Forelimb muscle (tissue), 1 donor: Measurements from ENCODE around the gene PTEN. TPM values are rescaled to one million over a fixed set of nuclear protein-coding genes. Genes with fewer than 3 reads are reported as not detected.
"Not testable (repeated sequence)": the region's sequence is repeated elsewhere in the genome, so short reads cannot be mapped to it uniquely, and the experiment has no call there.

ENCODE experiments used
- DNase-seq: peaks from one replicate; pipeline ENCODE4 v3.0.0-alpha.2; 2013; ENCODE audit warnings: low read depth
- polyA plus RNA-seq: library from polyadenylated mRNA; unstranded; fragments of 120-200 nt; gene quantifications from one replicate; pipeline ENCODE4 v1.2.1, GENCODE V29; 2013; ENCODE audit not compliant: insufficient read length

The PTEN gene
- polyA plus RNA-seq, 1 donor: 39.0 TPM

- DNase-seq: no peak
Observed at GRCh38 chr10:87845624-87845998, 17.8 kb upstream of the PTEN start.

GRCh38 chr10:87846023-87846422 lies 17.4 kb upstream of the PTEN start:
- no peak for DNase-seq

- DNase-seq: not testable (repeated sequence)
Observed at GRCh38 chr10:87846711-87847110, 16.7 kb upstream of the PTEN start.

- no peak for DNase-seq
Observed at GRCh38 chr10:87847550-87847949, 15.9 kb upstream of the PTEN start.

DNA sequence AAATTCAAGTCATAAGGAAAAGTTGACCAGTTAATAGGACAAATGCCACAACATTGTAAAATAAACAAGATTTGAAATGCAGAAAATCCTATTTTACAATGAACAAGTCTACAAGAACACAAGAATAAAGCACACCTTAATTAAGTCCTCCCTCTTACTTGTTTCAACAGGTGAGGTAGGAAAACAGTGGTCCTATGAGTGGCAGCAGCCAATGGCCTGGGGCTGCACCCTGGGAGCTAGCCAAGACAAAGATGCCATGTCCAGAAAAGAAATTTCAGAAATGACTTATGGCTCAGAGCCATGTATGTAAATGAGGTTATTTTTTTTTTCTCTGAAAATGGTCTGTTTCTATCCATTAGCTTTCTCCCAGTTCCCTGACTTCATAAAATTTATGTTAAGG lies 14.4 kb upstream of the PTEN start:
- no peak for DNase-seq

GRCh38 chr10:87850742-87851205 lies 12.7 kb upstream of the PTEN start:
- DNase-seq: no peak

DNA sequence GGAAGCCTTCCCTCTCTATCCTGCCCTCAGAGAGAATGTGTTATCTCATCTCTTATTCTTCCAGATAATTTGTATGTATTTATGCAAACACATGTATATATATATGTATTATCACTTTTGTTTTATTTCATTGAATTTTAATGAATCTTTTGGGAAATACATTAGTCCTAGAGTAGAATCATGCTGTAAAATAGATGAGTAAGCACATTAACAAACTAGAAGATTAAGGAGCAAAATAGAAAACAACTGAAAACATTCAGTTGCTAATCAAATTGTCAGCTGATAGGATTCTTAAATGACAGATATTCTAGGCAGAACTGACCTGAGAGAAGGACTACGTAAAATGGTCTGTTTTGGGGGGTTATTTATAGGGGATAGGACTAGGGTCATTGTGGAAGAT lies 11.3 kb upstream of the PTEN start:
- DNase-seq: no peak

- not testable (repeated sequence) for DNase-seq
Observed at GRCh38 chr10:87855247-87855646, 8.2 kb upstream of the PTEN start.

DNA sequence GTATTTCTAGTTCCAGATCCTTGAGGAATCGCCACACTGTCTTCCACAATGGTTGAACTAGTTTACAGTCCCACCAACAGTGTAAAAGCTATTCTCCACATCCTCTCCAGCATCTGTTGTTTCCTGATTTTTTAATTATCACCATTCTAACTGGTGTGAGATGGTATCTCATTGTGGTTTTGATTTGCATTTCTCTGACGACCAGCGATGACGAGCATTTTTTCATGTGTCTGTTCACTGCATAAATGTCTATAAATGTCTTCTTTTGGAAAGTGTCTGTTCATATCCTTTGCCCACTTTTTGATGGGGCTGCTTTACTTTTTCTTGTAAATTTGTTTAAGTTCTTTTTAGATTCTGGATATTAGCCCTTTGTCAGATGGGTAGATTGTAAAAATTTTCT lies 7.8 kb upstream of the PTEN start:
- DNase-seq: not testable (repeated sequence)

- no peak for DNase-seq
Observed at GRCh38 chr10:87860156-87860795, 3.1 kb upstream of the PTEN start.

DNA sequence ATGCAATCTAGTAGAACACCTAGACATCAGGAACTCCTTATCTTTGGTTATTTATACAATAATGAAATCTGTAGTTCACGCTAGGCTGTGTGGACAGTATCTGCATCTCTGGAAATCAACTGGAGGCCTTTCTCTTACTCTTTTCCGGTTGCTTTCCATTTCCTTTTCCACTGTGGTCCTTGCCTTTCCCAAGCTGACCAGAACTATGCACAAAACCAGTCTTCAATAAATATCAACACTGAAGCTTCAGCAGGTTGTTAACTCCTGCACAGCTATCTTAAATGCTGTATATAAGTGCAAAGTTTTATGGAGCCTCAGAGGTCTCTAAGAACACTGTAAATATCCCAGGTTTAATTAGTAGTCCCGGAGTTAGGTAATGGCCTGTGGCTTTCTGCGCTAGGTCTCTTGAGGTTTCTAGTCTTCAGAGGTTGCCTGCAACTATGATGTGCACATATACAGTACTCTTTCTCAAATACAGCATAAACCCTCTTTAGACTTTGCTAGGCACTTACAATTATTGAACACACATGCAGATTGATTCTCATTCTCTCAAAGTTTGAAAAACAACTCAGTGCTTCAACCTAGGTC lies 2.5 kb upstream of the PTEN start:
- DNase-seq: no peak

GRCh38 chr10:87861566-87861952 lies 1.9 kb upstream of the PTEN start:
- no peak for DNase-seq

DNA sequence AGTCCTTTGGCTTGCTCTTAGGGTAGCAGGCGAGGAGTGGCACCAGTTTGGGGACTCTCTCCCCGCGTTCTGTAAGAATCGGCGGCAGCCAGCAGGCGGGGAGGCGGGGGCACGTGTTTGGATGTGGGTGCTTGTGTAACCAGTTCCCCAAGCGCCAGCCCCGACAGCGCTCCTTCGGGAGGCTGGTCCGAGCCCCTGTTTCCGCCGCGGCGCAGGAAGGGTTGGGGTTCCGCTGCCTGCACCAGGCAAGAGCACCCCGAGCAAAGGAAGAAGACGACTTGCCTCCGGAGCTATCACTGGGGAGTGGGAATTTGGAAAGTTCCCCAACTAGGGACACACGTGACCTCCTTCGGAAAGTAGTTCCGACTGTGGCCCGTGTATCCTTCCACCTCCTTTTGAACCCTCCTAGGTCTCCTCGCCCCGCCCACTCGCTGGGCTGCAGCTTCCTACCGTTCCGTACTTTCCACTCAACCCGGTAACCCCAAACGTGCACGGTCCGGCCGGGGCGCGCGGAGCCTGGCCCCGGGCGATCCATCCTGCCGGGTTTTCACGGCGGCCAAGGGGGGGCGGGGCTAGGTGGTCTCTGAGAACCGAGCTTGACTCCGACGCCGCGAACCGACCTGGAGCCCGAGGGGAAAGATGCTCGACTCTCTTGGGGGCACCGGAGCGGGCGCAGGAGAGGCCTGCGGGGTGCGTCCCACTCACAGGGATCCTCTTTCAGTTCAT lies 1.3 kb upstream of the PTEN start:
- peak; percentile 94 for DNase-seq

DNA sequence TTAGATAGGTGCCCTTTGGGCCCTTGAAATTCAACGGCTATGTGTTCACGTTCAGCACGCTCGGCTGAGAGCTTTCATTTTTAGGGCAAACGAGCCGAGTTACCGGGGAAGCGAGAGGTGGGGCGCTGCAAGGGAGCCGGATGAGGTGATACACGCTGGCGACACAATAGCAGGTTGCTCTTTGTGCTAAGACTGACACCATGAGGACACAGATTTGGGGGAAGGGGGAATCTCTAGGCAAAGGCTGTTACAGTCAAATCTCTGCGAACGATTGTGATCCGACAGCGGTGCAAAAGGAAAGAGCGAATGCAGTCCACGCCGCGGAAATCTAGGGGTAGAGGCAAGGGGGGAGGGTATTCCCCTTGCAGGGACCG lies 759 bp upstream of the PTEN start:
- no peak for DNase-seq

DNA sequence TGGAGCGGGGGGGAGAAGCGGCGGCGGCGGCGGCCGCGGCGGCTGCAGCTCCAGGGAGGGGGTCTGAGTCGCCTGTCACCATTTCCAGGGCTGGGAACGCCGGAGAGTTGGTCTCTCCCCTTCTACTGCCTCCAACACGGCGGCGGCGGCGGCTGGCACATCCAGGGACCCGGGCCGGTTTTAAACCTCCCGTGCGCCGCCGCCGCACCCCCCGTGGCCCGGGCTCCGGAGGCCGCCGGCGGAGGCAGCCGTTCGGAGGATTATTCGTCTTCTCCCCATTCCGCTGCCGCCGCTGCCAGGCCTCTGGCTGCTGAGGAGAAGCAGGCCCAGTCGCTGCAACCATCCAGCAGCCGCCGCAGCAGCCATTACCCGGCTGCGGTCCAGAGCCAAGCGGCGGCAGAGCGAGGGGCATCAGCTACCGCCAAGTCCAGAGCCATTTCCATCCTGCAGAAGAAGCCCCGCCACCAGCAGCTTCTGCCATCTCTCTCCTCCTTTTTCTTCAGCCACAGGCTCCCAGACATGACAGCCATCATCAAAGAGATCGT lies 598 bp downstream of the PTEN start:
- DNase-seq: not testable (repeated sequence)

- no peak for DNase-seq
Observed at GRCh38 chr10:87864496-87865059, 1.2 kb downstream of the PTEN start.

DNA sequence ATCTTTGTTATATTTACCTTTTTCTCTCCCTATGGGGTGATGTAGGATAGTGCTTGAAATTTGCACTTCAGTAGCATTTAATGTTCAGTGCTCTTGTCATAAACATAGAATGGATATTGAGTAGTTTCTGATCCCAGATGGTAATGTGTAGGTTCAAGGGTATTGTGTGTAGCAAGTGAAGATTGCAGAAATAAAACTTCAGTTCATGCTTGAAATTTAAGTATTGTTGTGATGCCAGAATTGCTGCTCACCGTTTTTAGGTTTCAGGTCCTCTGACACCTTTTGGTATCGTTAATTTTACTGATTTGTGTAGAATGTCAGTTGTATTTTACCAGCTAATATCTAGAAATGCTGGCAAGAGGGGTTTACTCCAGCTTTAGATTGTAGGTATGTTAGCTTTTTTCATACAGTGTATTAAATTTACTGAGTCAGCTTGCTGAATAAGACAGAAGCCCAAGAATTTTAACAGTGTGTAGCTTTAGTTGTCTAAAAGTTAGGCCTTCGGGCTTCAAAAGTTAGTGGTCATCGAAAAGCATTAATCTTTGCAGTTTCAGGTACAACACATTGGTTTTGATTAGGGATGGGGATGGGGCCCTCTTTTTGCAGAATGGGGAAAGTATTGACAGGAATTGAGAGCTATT lies 1.9 kb downstream of the PTEN start:
- no peak for DNase-seq

- DNase-seq: no peak
Observed at GRCh38 chr10:87866412-87866974, 3.1 kb downstream of the PTEN start.

- DNase-seq: no peak
Observed at GRCh38 chr10:87867453-87867852, 4.0 kb downstream of the PTEN start.

GRCh38 chr10:87868277-87868676 lies 4.9 kb downstream of the PTEN start:
- DNase-seq: no peak

- not testable (repeated sequence) for DNase-seq
Observed at GRCh38 chr10:87869139-87869538, 5.7 kb downstream of the PTEN start.
